Prostate gland (tissue), 2 donors: Measurements from ENCODE around the gene HOXD13. TPM values are rescaled to one million over a fixed set of nuclear protein-coding genes. Genes with fewer than 3 reads are reported as not detected.

Source experiments
- DNase-seq: peaks from one replicate; pipeline ENCODE4 v3.0.0-alpha.2; 2019; ENCODE audit warnings: low spot score
- H3K27ac ChIP-seq, 2 donors: fragments of 200-600 bp; sonication (generic); 2 replicates each; pipeline ENCODE4 v1.5.1; 2017 to 2019
- H3K27me3 ChIP-seq: fragments of 200-600 bp; sonication (generic); replicated peaks from 2 replicates; pipeline ENCODE4 v1.5.1; 2019; ENCODE audit not compliant: insufficient read depth
- H3K36me3 ChIP-seq, 2 donors: fragments of 200-600 bp; sonication (generic); 1 replicate in 1 of 2; 2 replicates in 1 of 2; pipeline versions ENCODE4 v1.5.1 to v1.8.1; 2017 to 2019
- H3K4me1 ChIP-seq: fragments of 200-600 bp; sonication (generic); replicated peaks from 2 replicates; pipeline ENCODE4 v1.5.1; 2019
- H3K4me3 ChIP-seq, 2 donors: fragments of 200-600 bp; sonication (generic); 2 replicates each; pipeline ENCODE4 v1.5.1; 2017 to 2019
- H3K9me3 ChIP-seq: fragments of 200-600 bp; sonication (generic); 2 replicates; pipeline ENCODE4 v1.5.1; 2017
- CTCF ChIP-seq, 4 experiments: fragments of 200-600 bp in 2 of 4; fragments of 450-650 bp in 2 of 4; sonication (generic) in 2 of 4; IDR thresholded peaks; 1 replicate in 3 of 4; 2 replicates in 1 of 4; pipeline ENCODE4 v1.5.1; 2016 to 2019; ENCODE audit warnings: antibody characterized with exemption in 4 of 4, mild to moderate bottlenecking in 2 of 4, moderate library complexity in 2 of 4
- POLR2A ChIP-seq: fragments of 450-650 bp; IDR thresholded peaks from one replicate; pipeline ENCODE4 v1.6.1; 2016; ENCODE audit warnings: antibody characterized with exemption, mild to moderate bottlenecking
- POLR2AphosphoS5 ChIP-seq: sonication (generic); formaldehyde crosslinking; IDR thresholded peaks from one replicate; pipeline ENCODE4 v1.6.1; 2017; ENCODE audit warnings: antibody characterized with exemption
- WGBS: methylation state at CpG from one replicate; pipeline ENCODE4 v1.1.5; 2018; 5-methylcytosine and 5-hydroxymethylcytosine counted together
- intact Hi-C: fragments of 100-400 bp; cut with DNase I; formaldehyde crosslinking; loops from one replicate; pipeline ENCODE4 v1.14.2; 2022
- total RNA-seq, 2 donors: library from RNA; depleted of rRNA; stranded (reverse); fragments of >200 nt; gene quantifications; one replicate each; pipeline ENCODE4 v1.1.0, GENCODE V29; 2016

HOXD13 gene
- total RNA-seq, 2 donors from 2014 or later: 10.6 to 11.8 TPM

- Histone ChIP-seq H3K9me3 (no peaks in the 10 kb centered on the region), H3K4me1 (no peaks in the 10 kb centered on the region), H3K27me3 (peaks cover 7% of the 10 kb centered on the region), H3K36me3 (no peaks in the 10 kb centered on the region), H3K27ac (no peak overlapping the region), H3K4me3 (no peak overlapping the region)
- intact Hi-C loops: no loop called here
- no peak for DNase-seq
- no peak for TF ChIP-seq POLR2A
- no peak for TF ChIP-seq CTCF (IDR thresholded peaks at IDR 0.05)
- TF ChIP-seq POLR2AphosphoS5: no peak
- 57% methylated on average over 29 of the region's 29 CpGs for WGBS
Observed at GRCh38 chr2:176072951-176073904, 19.3 kb upstream of the HOXD13 start.

DNA sequence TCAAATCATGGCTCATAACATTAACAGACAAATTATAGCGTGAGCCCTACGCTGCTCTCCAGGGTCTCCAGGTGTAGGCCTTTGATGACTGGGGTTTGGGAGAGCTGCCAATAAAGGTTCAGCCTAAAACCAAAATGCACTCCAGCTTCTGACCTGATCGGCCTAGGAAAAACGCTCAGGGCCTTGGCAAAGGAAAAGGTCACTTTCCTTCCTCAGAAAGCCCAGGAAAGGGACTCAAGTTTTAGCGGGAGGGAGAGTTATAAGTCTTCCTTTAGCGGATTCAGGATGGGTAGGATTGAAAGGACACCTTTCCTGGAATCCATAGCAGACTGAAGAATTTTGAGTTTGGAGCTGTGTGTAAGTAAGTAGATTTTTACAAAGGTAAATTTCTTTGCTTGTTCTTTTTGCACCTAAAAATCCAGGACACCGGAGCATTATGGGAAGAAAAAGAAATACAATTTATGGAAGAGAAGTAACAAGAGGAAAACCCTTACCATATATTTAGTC lies 17.5 kb upstream of the HOXD13 start:
- WGBS: 48% methylated on average over 7 of the region's 7 CpGs
- TF ChIP-seq POLR2AphosphoS5 (no peak), CTCF (IDR thresholded peaks at IDR 0.05) (no peak), POLR2A (no peak)
- Histone ChIP-seq H3K4me1 (no peaks in the 10 kb centered on the region), H3K36me3 (no peaks in the 10 kb centered on the region), H3K27me3 (peaks cover 11% of the 10 kb centered on the region), H3K9me3 (no peaks in the 10 kb centered on the region), H3K27ac (no peak overlapping the region), H3K4me3 (no peak overlapping the region)
- no peak for DNase-seq
- intact Hi-C loops: loop anchor here (5.0 kb wide), 1 partner anchor 73 kb away; the partner anchor contains the start of gene LNPK

GRCh38 chr2:176075481-176075880 lies 17.0 kb upstream of the HOXD13 start:
- no peaks in the 10 kb centered on the region for H3K4me1 ChIP-seq
- H3K9me3 ChIP-seq: no peaks in the 10 kb centered on the region
- WGBS: 8% methylated on average over 15 of the region's 15 CpGs
- no peaks in the 10 kb centered on the region for H3K36me3 ChIP-seq
- DNase-seq: no peak
- H3K27me3 ChIP-seq: peaks cover 11% of the 10 kb centered on the region
- no peak overlapping the region for H3K4me3 ChIP-seq
- TF ChIP-seq POLR2A (no peak), CTCF (IDR thresholded peaks at IDR 0.05) (no peak), POLR2AphosphoS5 (no peak)
- H3K27ac ChIP-seq: no peak overlapping the region
- intact Hi-C loops: loop anchor here (5.0 kb wide), 1 partner anchor 73 kb away; the partner anchor contains the start of gene LNPK

- 30% methylated on average over 7 of the region's 7 CpGs for WGBS
- Histone ChIP-seq H3K4me3 (no peak overlapping the region), H3K27me3 (peaks cover 11% of the 10 kb centered on the region), H3K4me1 (no peaks in the 10 kb centered on the region), H3K27ac (no peak overlapping the region), H3K36me3 (no peaks in the 10 kb centered on the region), H3K9me3 (no peaks in the 10 kb centered on the region)
- no peak for DNase-seq
- TF ChIP-seq POLR2AphosphoS5 (no peak), POLR2A (no peak), CTCF (IDR thresholded peaks at IDR 0.05) (no peak)
- intact Hi-C loops: loop anchor here (5.0 kb wide), 1 partner anchor 74 kb away; the partner anchor contains the start of gene LNPK
Observed at GRCh38 chr2:176076063-176076462, 16.5 kb upstream of the HOXD13 start.
